ENCODE measurements around the gene MSMO1. TPM values are rescaled to one million over a fixed set of nuclear protein-coding genes. Genes with fewer than 3 reads are reported as not detected.

MSMO1 gene
- total RNA-seq, 2 donors from 2014 or later = 57.9 to 71.4 TPM

DNA sequence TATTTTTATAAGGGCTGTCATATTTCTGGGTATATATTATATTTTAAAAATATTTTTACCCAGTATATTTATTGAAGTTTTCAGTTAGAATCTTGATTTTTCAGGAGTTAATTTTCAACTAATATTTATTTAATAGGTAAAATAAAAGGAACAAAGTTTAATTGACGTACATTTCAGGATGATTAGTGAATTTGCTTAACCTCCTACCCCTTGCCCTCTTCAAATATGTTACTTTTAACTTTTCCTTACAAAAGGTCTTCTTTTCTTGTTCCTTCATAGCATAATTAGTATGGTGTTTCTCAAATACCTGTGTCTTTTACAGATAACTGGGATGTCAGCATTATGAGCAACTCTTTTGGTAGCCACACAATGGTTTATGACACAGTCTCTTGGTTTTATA is 24.8 kb upstream of the MSMO1 start:
- no peak for ATAC-seq (replicated peaks)
- Mint-ChIP-seq H3K27ac (no peak overlapping the region), H3K27me3 (no peaks in the 10 kb centered on the region), H3K4me1 (peaks cover 11% of the 10 kb centered on the region), H3K36me3 (ENCODE audit: low read depth) (peaks cover 64% of the 10 kb centered on the region), H3K9me3 (no peaks in the 10 kb centered on the region), H3K4me3 (no peak overlapping the region)

- H3K27ac Mint-ChIP-seq = no peak overlapping the region
- no peaks in the 10 kb centered on the region for H3K9me3 Mint-ChIP-seq
- H3K4me1 Mint-ChIP-seq = no peaks in the 10 kb centered on the region
- no peak overlapping the region for H3K4me3 Mint-ChIP-seq
- H3K36me3 Mint-ChIP-seq (ENCODE audit: low read depth) = peaks cover 62% of the 10 kb centered on the region
- no peak for ATAC-seq (replicated peaks)
- H3K27me3 Mint-ChIP-seq = no peaks in the 10 kb centered on the region
These were observed 19.3 kb upstream of the MSMO1 start for GRCh38 chr4:165308166-165308565.

- no peak overlapping the region for H3K4me3 Mint-ChIP-seq
- no peak for ATAC-seq (replicated peaks)
- peaks cover 65% of the 10 kb centered on the region for H3K36me3 Mint-ChIP-seq (ENCODE audit: low read depth)
- H3K4me1 Mint-ChIP-seq = no peaks in the 10 kb centered on the region
- no peaks in the 10 kb centered on the region for H3K9me3 Mint-ChIP-seq
- H3K27ac Mint-ChIP-seq = no peak overlapping the region
- no peaks in the 10 kb centered on the region for H3K27me3 Mint-ChIP-seq
These were observed 18.9 kb upstream of the MSMO1 start for GRCh38 chr4:165308606-165309005.

DNA sequence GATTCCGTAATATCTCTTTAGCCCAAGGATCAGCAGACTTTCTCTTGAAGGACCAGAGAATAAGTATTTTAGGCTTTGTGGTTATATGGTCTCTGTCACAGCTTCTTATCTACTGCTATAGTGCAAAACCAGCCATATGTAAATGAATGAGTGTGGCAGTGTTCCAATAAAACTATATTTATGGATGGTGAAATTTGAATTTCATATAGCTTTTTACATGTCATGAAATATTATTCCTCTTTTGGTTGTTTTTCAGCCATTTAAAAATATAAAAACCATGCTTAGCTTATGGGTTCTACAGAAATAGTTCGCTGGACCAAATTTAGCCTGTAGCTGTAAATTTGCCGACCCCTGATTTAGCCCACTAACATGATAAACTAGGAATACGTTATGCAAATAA is 18.0 kb upstream of the MSMO1 start:
- Mint-ChIP-seq H3K27ac (no peak overlapping the region), H3K27me3 (no peaks in the 10 kb centered on the region), H3K4me1 (no peaks in the 10 kb centered on the region), H3K36me3 (ENCODE audit: low read depth) (peaks cover 68% of the 10 kb centered on the region), H3K9me3 (no peaks in the 10 kb centered on the region), H3K4me3 (no peak overlapping the region)
- ATAC-seq (replicated peaks) = no peak

GRCh38 chr4:165312506-165312905 is 15.0 kb upstream of the MSMO1 start:
- H3K9me3 Mint-ChIP-seq = no peaks in the 10 kb centered on the region
- H3K27me3 Mint-ChIP-seq = no peaks in the 10 kb centered on the region
- H3K4me1 Mint-ChIP-seq = no peaks in the 10 kb centered on the region
- peak; percentile 70 for ATAC-seq (replicated peaks)
- no peak overlapping the region for H3K4me3 Mint-ChIP-seq
- H3K36me3 Mint-ChIP-seq (ENCODE audit: low read depth) = peaks cover 55% of the 10 kb centered on the region
- no peak overlapping the region for H3K27ac Mint-ChIP-seq

GRCh38 chr4:165319030-165319429 is 8.4 kb upstream of the MSMO1 start:
- Mint-ChIP-seq H3K4me3 (no peak overlapping the region), H3K36me3 (ENCODE audit: low read depth) (peaks cover 23% of the 10 kb centered on the region), H3K27ac (no peak overlapping the region), H3K4me1 (no peaks in the 10 kb centered on the region), H3K9me3 (no peaks in the 10 kb centered on the region), H3K27me3 (no peaks in the 10 kb centered on the region)
- no peak for ATAC-seq (replicated peaks)

GRCh38 chr4:165319509-165319908 is 8.0 kb upstream of the MSMO1 start:
- H3K27ac Mint-ChIP-seq = no peak overlapping the region
- no peak for ATAC-seq (replicated peaks)
- peaks cover 19% of the 10 kb centered on the region for H3K36me3 Mint-ChIP-seq (ENCODE audit: low read depth)
- H3K4me3 Mint-ChIP-seq = no peak overlapping the region
- H3K27me3 Mint-ChIP-seq = no peaks in the 10 kb centered on the region
- H3K9me3 Mint-ChIP-seq = no peaks in the 10 kb centered on the region
- no peaks in the 10 kb centered on the region for H3K4me1 Mint-ChIP-seq

DNA sequence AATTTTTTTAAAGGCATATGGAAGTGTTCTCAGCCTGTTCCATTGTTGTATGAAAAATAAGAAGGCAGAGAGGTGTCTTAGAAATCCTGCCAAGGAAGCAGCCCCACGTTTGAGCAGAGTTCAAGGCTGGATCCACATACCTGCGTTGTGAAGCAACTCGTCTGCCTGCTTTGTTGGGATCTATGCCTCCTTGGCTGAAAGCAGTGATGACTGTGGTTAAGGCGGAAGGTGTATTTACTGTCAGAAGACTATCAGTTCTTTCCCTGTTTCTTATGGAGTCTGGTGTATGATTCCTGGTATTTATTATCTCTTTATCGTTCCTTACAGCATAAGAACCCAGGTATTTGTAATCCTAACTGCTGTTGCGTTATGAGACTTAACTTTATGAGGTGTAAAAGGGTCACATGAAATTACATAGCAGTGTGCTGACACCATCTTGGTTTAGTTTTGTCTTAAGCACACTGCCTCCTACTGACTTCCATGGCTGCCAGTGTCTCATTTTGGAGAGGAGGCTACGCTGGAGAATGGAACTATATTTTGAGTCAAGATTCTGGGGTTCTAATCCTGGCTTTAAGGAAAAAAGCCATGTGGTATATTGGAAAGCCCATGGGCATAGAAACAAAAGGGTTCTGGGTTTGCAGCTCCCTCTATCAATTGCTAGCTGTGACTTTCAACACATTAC is 3.1 kb upstream of the MSMO1 start:
- Mint-ChIP-seq H3K27ac (no peak overlapping the region), H3K4me3 (no peak overlapping the region), H3K4me1 (peaks cover 14% of the 10 kb centered on the region), H3K27me3 (no peaks in the 10 kb centered on the region), H3K9me3 (no peaks in the 10 kb centered on the region), H3K36me3 (ENCODE audit: low read depth) (peaks cover 6% of the 10 kb centered on the region)
- ATAC-seq (replicated peaks) = no peak

- Mint-ChIP-seq H3K27ac (no peak overlapping the region), H3K36me3 (ENCODE audit: low read depth) (peaks cover under 1% of the 10 kb centered on the region), H3K4me3 (no peak overlapping the region), H3K4me1 (peaks cover 14% of the 10 kb centered on the region), H3K27me3 (no peaks in the 10 kb centered on the region), H3K9me3 (no peaks in the 10 kb centered on the region)
- ATAC-seq (replicated peaks) = no peak
These were observed 2.6 kb upstream of the MSMO1 start for GRCh38 chr4:165324918-165325304.

GRCh38 chr4:165325732-165326512 is 1.5 kb upstream of the MSMO1 start:
- ATAC-seq (replicated peaks) = peak; percentile 10
- Mint-ChIP-seq H3K4me1 (peaks cover 21% of the 10 kb centered on the region), H3K9me3 (no peaks in the 10 kb centered on the region), H3K4me3 (no peak overlapping the region), H3K27ac (no peak overlapping the region), H3K36me3 (ENCODE audit: low read depth) (no peaks in the 10 kb centered on the region), H3K27me3 (no peaks in the 10 kb centered on the region)

DNA sequence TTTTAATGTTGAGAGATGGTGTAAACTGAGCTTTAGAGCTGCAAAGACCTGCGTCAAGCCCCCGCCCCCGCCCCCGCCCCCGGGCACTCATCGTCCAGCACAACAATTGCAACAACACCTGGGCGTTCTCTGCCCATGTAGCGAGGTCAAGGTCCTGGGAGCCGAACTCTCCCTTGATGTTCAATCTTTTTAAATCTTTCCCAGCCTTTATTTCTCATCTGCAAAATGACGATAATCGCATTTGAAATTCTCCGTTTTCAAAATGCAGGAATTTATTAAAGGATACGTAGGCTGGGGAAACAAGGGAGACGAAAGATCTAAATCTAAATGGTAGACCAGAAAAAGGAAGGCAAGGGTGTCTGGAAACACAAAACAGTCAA is 648 bp upstream of the MSMO1 start:
- Mint-ChIP-seq H3K4me1 (peaks cover 30% of the 10 kb centered on the region), H3K4me3 (no peak overlapping the region), H3K27ac (no peak overlapping the region), H3K9me3 (no peaks in the 10 kb centered on the region), H3K36me3 (ENCODE audit: low read depth) (no peaks in the 10 kb centered on the region), H3K27me3 (no peaks in the 10 kb centered on the region)
- ATAC-seq (replicated peaks) = no peak

DNA sequence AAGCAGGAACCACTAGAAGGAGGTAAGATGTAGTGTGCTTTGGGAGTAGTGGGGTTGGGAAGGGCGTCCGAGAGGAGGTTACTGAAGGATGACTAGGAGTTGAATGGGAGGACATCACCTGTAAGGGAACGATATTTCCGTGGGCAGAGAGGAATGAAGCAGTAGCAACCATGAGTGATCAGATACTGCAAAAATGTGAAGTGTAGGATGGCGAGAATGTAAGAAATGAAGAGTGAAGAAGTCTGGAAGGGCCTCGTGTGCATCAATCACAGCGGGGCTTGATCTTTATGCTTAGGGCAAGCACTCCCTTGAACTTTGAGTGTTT is 594 bp downstream of the MSMO1 start:
- Mint-ChIP-seq H3K36me3 (ENCODE audit: low read depth) (no peaks in the 10 kb centered on the region), H3K27me3 (no peaks in the 10 kb centered on the region), H3K4me3 (no peak overlapping the region)

DNA sequence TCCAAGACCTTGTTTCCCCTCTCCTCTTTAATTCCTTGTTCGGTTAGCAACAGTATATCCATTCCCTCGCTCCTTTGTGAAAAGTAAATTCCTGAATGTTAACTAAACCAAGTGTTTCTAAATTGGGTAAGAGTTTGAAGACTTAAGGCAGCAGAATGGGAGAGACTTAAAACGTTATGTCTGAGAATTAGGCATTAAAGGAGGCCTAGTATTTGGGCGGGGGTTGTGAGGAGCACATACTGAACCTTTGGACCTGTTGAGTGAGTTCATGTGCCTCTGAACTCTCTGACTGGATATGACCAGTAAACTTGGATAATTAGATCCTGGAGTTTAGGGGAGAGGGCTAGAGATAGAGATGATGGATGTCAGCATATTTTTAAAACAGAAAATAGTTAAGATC is 1.2 kb downstream of the MSMO1 start:
- H3K9me3 Mint-ChIP-seq = no peaks in the 10 kb centered on the region
- H3K4me3 Mint-ChIP-seq = no peak overlapping the region
- ATAC-seq (replicated peaks) = no peak
- H3K27me3 Mint-ChIP-seq = no peaks in the 10 kb centered on the region
- H3K4me1 Mint-ChIP-seq = peaks cover 40% of the 10 kb centered on the region
- no peak overlapping the region for H3K27ac Mint-ChIP-seq
- H3K36me3 Mint-ChIP-seq (ENCODE audit: low read depth) = no peaks in the 10 kb centered on the region

More for the DNA sequence above, 594 bp downstream of the MSMO1 start:
- Mint-ChIP-seq H3K4me1 (peaks cover 40% of the 10 kb centered on the region), H3K9me3 (no peaks in the 10 kb centered on the region), H3K27ac (no peak overlapping the region)
- no peak for ATAC-seq (replicated peaks)

- H3K4me3 Mint-ChIP-seq = no peak overlapping the region
- peaks cover 43% of the 10 kb centered on the region for H3K4me1 Mint-ChIP-seq
- no peaks in the 10 kb centered on the region for H3K9me3 Mint-ChIP-seq
- H3K36me3 Mint-ChIP-seq (ENCODE audit: low read depth) = no peaks in the 10 kb centered on the region
- H3K27ac Mint-ChIP-seq = peak overlapping the region; percentile 95
- no peaks in the 10 kb centered on the region for H3K27me3 Mint-ChIP-seq
- ATAC-seq (replicated peaks) = no peak
These were observed 2.6 kb downstream of the MSMO1 start for GRCh38 chr4:165330071-165330470.

DNA sequence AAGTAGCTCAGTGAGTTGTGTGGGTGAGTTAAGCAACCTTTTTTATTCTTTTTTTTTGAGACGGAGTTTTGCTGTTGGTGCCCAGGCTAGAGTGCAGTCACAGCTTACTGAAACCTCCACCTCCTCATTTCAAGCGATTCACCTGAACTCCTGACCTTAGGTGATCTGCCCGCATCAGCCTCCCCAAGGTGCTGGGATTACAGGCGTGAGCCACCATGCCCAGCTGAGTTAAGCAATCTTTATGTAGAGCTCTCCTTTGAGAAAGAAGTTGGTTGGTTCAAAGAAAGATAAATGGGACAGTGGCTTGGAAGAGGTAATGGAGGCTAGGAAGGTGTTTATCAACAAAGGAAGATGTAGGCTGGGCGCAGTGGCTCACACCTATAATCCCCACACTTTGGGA is 3.2 kb downstream of the MSMO1 start:
- Mint-ChIP-seq H3K36me3 (ENCODE audit: low read depth) (no peaks in the 10 kb centered on the region), H3K4me1 (peaks cover 44% of the 10 kb centered on the region)
- no peak for ATAC-seq (replicated peaks)

More for the DNA sequence above, 3.2 kb downstream of the MSMO1 start:
- no peaks in the 10 kb centered on the region for H3K9me3 Mint-ChIP-seq
- peak overlapping the region; percentile 95 for H3K27ac Mint-ChIP-seq
- H3K4me3 Mint-ChIP-seq = no peak overlapping the region
- H3K27me3 Mint-ChIP-seq = no peaks in the 10 kb centered on the region

Measured in activated T-helper 17 cell treated with anti-CD3 and anti-CD28 coated beads, Interleukin-2, amount 50 U/mL, for 72 hours (primary cell).